SK-N-MC (cell line): ENCODE data around the gene ERICH2.

Experiments used
- EZH2 ChIP-seq: fragments of 200-600 bp; sonication (generic); IDR thresholded peaks from one replicate; pipeline ENCODE4 v1.6.1; 2017; ENCODE audit warnings: antibody characterized with exemption
- FOXP2 ChIP-seq: optimal IDR thresholded peaks from 2 replicates; pipeline ENCODE3; 2011; ENCODE audit warnings: mild to moderate bottlenecking, moderate library complexity; ENCODE audit not compliant: insufficient read depth; ENCODE audit errors: extremely low read length, control extremely low read depth
- POLR2AphosphoS5 ChIP-seq: IDR thresholded peaks from 2 replicates; pipeline ENCODE4 v1.6.1; 2012; ENCODE audit warnings: mild to moderate bottlenecking, low read depth, low read length, borderline replicate concordance

- TF ChIP-seq EZH2 (no peak), POLR2AphosphoS5 (no peak), FOXP2 (no peak)
Measured at GRCh38 chr2:170761572-170761971, 8.6 kb upstream of the ERICH2 start.
